HG02571 (cell line): ENCODE measurements around the gene LETM1.

ENCODE experiments used
- ATAC-seq: cut with Tn5 transposase; IDR thresholded peaks from one replicate; pipeline ENCODE4 v1.9.1; 2021; ENCODE audit warnings: mild to moderate bottlenecking, moderate library complexity; ENCODE audit not compliant: unreplicated experiment

The LETM1 gene

GRCh38 chr4:1873291-1873690 is 17.3 kb upstream of the LETM1 start:
- ATAC-seq: no peak

GRCh38 chr4:1872870-1873269 is 16.9 kb upstream of the LETM1 start:
- ATAC-seq: no peak

GRCh38 chr4:1871471-1872021 is 15.6 kb upstream of the LETM1 start:
- ATAC-seq: peak; percentile 3

GRCh38 chr4:1870578-1871443 is 14.9 kb upstream of the LETM1 start, which contains the start of gene NSD2:
NSD2 (plus strand) TSS chr4:1871393; CDS start chr4:1900655, 29,262 bp downstream.
- peak; percentile 52 for ATAC-seq

GRCh38 chr4:1870328-1870577 is 14.3 kb upstream of the LETM1 start:
- ATAC-seq: peak; percentile 43

GRCh38 chr4:1869530-1870327 is 13.8 kb upstream of the LETM1 start:
- ATAC-seq: peak; percentile 3

- no peak for ATAC-seq
Measured at GRCh38 chr4:1868912-1869311, 13.0 kb upstream of the LETM1 start.

GRCh38 chr4:1868293-1868692 is 12.3 kb upstream of the LETM1 start:
- ATAC-seq: no peak

- no peak for ATAC-seq
Measured at GRCh38 chr4:1866189-1866661, 10.3 kb upstream of the LETM1 start.

- no peak for ATAC-seq
Measured at GRCh38 chr4:1864076-1865008, 8.4 kb upstream of the LETM1 start.

GRCh38 chr4:1863297-1864033 is 7.5 kb upstream of the LETM1 start:
- no peak for ATAC-seq

- ATAC-seq: no peak
Measured at GRCh38 chr4:1862961-1863296, 7.0 kb upstream of the LETM1 start.

- no peak for ATAC-seq
Measured at GRCh38 chr4:1862055-1862911, 6.3 kb upstream of the LETM1 start.

- no peak for ATAC-seq
Measured at GRCh38 chr4:1859389-1859753, 3.4 kb upstream of the LETM1 start.

- no peak for ATAC-seq
Measured at GRCh38 chr4:1857931-1858330, 2.0 kb upstream of the LETM1 start.

- ATAC-seq: no peak
Measured at GRCh38 chr4:1856943-1857699, 1.2 kb upstream of the LETM1 start.

GRCh38 chr4:1855333-1856070 is 454 bp downstream of the LETM1 start:
- ATAC-seq: peak; percentile 5

GRCh38 chr4:1854752-1855151 is 1.2 kb downstream of the LETM1 start:
- no peak for ATAC-seq
